Measurements from ENCODE around the gene OR14A2. TPM values are rescaled to one million over a fixed set of nuclear protein-coding genes. Genes with fewer than 3 reads are reported as not detected.
"Not testable (repeated sequence)": the region's sequence is repeated elsewhere in the genome, so short reads cannot be mapped to it uniquely, and the experiment has no call there.

The OR14A2 gene
- total RNA-seq, 2 experiments from 2014 or later, result not detected

DNA sequence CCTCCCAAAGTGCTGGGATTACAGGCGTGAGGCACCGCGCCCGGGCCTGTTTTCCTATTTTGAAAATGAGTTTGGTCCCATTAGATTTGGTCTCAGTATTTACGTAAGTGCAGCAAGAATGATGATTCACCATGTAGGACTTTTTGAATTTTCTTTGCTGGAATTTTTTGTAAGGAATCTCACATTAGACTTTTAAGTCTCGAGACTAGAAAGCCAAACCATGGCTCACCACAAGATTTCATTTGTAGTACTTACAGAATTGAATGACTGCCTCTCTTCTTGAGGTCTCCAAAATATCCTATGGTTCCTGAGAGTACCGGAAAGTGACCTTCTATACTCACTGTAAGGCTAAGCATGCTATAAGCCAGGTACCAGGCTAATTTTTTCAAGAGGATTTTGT, 325 bp downstream of the OR14A2 start:
- Histone ChIP-seq H3K79me2 (ENCODE audit: insufficient read depth, low read depth, low read length) (no peaks in the 10 kb centered on the region), H3K9me2 (ENCODE audit: insufficient read depth, low read length) (no peaks in the 10 kb centered on the region), H4K20me1 (ENCODE audit: insufficient read depth, low read length) (no peaks in the 10 kb centered on the region), H3K36me3 (ENCODE audit: insufficient read depth, low read length) (no peaks in the 10 kb centered on the region), H3K4me1 (ENCODE audit: insufficient read depth, low read length, poor library complexity, severe bottlenecking) (no peaks in the 10 kb centered on the region), H3K9me3 (ENCODE audit: low read length) (no peaks in the 10 kb centered on the region), H3K4me2 (ENCODE audit: low read length) (no peak overlapping the region), H3K27ac (ENCODE audit: low read depth, low read length, poor library complexity, severe bottlenecking) (no peak overlapping the region), H2AFZ (ENCODE audit: low read length) (no peak overlapping the region), H3K4me3 (ENCODE audit: low read depth, low read length, poor library complexity, severe bottlenecking) (no peak overlapping the region)
- ChIA-PET POLR2A (no interaction called here), CTCF (ENCODE audit: unreplicated experiment) (no interaction called here)
- intact Hi-C loops (cut with micrococcal nuclease; ENCODE audit: unreplicated experiment), result no loop called here
- BruUV-seq (replicated peaks), result no TSS peak
- DNase-seq (ENCODE audit: low spot score), result no peak
- TF ChIP-seq EZH2phosphoT487 (IDR thresholded peaks at IDR 0.05; ENCODE audit: borderline replicate concordance, low read depth, low read length), result no peak
- TF ChIP-seq, protein P1, sequence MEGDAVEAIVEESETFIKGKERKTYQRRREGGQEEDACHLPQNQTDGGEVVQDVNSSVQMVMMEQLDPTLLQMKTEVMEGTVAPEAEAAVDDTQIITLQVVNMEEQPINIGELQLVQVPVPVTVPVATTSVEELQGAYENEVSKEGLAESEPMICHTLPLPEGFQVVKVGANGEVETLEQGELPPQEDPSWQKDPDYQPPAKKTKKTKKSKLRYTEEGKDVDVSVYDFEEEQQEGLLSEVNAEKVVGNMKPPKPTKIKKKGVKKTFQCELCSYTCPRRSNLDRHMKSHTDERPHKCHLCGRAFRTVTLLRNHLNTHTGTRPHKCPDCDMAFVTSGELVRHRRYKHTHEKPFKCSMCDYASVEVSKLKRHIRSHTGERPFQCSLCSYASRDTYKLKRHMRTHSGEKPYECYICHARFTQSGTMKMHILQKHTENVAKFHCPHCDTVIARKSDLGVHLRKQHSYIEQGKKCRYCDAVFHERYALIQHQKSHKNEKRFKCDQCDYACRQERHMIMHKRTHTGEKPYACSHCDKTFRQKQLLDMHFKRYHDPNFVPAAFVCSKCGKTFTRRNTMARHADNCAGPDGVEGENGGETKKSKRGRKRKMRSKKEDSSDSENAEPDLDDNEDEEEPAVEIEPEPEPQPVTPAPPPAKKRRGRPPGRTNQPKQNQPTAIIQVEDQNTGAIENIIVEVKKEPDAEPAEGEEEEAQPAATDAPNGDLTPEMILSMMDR (conservative IDR thresholded peaks at IDR 0.05; ENCODE audit: low read length), result no peak

DNA sequence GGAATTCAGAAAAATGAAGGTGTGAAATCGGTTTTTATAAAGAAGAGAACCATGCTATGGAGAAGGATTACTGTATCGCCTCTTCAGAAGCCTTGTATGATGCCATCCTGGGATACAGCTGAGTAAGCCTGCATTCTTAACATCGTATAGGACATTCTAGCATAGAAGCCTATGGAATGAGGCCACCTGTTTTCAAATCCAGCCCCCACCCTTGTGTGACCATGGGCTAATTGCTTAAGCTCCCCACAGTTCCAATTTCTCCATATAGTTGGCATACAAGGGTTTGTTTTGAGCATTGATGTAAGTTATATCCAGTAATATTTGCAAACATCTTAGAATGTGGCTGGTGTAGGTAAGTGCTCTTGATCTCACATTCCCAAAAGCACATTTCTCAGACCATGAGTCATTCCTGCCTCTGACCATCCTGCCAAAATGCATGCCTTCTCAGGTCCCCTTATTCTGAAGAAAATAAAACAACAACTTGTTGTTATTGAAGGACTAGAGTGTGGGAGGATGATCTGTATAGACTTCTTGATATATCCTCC, 1.5 kb downstream of the OR14A2 start:
- no peaks in the 10 kb centered on the region for H3K9me2 ChIP-seq (ENCODE audit: insufficient read depth, low read length)
- no peak overlapping the region for H3K4me3 ChIP-seq (ENCODE audit: low read depth, low read length, poor library complexity, severe bottlenecking)
- no peak for DNase-seq (ENCODE audit: low spot score)
- H3K36me3 ChIP-seq (ENCODE audit: insufficient read depth, low read length), result no peaks in the 10 kb centered on the region
- H4K20me1 ChIP-seq (ENCODE audit: insufficient read depth, low read length), result no peaks in the 10 kb centered on the region
- no peaks in the 10 kb centered on the region for H3K79me2 ChIP-seq (ENCODE audit: insufficient read depth, low read depth, low read length)
- ChIA-PET POLR2A (no interaction called here), CTCF (ENCODE audit: unreplicated experiment) (no interaction called here)
- H3K27ac ChIP-seq (ENCODE audit: low read depth, low read length, poor library complexity, severe bottlenecking), result no peak overlapping the region
- intact Hi-C loops (cut with micrococcal nuclease; ENCODE audit: unreplicated experiment), result no loop called here
- no peaks in the 10 kb centered on the region for H3K4me1 ChIP-seq (ENCODE audit: insufficient read depth, low read length, poor library complexity, severe bottlenecking)
- BruUV-seq (replicated peaks), result no TSS peak
- no peaks in the 10 kb centered on the region for H3K9me3 ChIP-seq (ENCODE audit: low read length)
- H3K4me2 ChIP-seq (ENCODE audit: low read length), result no peak overlapping the region
- no peak overlapping the region for H2AFZ ChIP-seq (ENCODE audit: low read length)
- TF ChIP-seq EZH2phosphoT487 (IDR thresholded peaks at IDR 0.05; ENCODE audit: borderline replicate concordance, low read depth, low read length), result no peak
- TF ChIP-seq, protein P1 (conservative IDR thresholded peaks at IDR 0.05; ENCODE audit: low read length), result no peak

DNA sequence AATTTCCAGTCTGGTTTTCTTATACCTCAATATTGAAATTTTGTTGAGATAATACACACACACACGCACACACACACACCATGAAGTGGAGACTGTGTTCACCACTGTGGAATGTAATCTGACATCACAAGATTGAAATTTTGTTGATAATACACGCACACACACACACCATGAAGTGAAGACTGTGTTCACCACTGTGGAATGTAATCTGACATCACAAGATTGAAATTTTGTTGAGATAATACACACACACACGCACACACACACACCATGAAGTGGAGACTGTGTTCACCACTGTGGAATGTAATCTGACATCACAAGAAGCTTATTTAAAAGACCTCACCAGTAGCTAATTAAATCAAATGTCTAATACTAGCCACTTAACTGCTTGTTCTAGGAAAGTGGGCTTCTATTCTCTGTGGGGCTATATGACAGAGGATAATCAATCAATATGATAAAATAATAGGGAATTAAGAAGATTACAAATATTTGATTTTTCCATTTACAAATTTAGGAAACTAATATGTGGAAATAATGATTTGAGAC, 5.7 kb downstream of the OR14A2 start:
- H3K9me2 ChIP-seq (ENCODE audit: insufficient read depth, low read length); H3K4me2 ChIP-seq (ENCODE audit: low read length); POLR2A ChIA-PET; H3K4me1 ChIP-seq (ENCODE audit: insufficient read depth, low read length, poor library complexity, severe bottlenecking); CTCF ChIA-PET (ENCODE audit: unreplicated experiment); H2AFZ ChIP-seq (ENCODE audit: low read length); BruUV-seq (replicated peaks); H3K36me3 ChIP-seq (ENCODE audit: insufficient read depth, low read length); H3K9me3 ChIP-seq (ENCODE audit: low read length); H3K79me2 ChIP-seq (ENCODE audit: insufficient read depth, low read depth, low read length); intact Hi-C loops (cut with micrococcal nuclease; ENCODE audit: unreplicated experiment); DNase-seq (ENCODE audit: low spot score); H3K4me3 ChIP-seq (ENCODE audit: low read depth, low read length, poor library complexity, severe bottlenecking); H4K20me1 ChIP-seq (ENCODE audit: insufficient read depth, low read length); H3K27ac ChIP-seq (ENCODE audit: low read depth, low read length, poor library complexity, severe bottlenecking): not testable (repeated sequence)
